T1000 (cell line): ENCODE data around the gene MYOT.
"Not testable (repeated sequence)": the region's sequence is repeated elsewhere in the genome, so short reads cannot be mapped to it uniquely, and the experiment has no call there.

Experiments used
- DNase-seq: peaks from one replicate; lab custom pipeline; 2025; ENCODE audit warnings: mixed read lengths; lab: John Stamatoyannopoulos, UW

MYOT gene, protein sequence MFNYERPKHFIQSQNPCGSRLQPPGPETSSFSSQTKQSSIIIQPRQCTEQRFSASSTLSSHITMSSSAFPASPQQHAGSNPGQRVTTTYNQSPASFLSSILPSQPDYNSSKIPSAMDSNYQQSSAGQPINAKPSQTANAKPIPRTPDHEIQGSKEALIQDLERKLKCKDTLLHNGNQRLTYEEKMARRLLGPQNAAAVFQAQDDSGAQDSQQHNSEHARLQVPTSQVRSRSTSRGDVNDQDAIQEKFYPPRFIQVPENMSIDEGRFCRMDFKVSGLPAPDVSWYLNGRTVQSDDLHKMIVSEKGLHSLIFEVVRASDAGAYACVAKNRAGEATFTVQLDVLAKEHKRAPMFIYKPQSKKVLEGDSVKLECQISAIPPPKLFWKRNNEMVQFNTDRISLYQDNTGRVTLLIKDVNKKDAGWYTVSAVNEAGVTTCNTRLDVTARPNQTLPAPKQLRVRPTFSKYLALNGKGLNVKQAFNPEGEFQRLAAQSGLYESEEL

GRCh38 chr5:137867664-137868063, at the start of gene MYOT:
Gene MYOT, plus strand, starts transcription at chr5:137867860. Its CDS starts 2,792 bp downstream, at chr5:137870652.
- no peak for DNase-seq

- DNase-seq: no peak
Observed at GRCh38 chr5:137819766-137820165, 47.9 kb upstream of the MYOT start.

- DNase-seq: no peak
Observed at GRCh38 chr5:137822158-137822764, 45.4 kb upstream of the MYOT start.

DNA sequence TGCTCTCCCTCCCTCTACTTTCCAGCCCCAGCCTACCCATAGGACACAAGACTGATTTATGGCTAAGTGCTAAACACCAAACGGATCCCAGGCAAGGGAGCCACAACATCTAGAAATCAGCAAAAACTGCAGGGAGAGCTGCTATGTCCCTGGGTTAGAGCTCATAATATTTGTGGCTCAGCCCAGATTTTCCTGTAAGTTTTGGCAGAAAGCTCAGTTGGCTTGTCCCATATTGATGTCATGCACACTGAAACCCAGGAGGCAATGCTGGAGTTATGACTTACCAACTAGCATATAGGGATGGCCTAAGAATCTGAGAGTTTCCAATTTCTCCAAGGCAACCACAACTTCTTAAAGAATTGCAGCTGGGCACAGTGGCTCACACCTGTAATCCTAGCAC, 44.7 kb upstream of the MYOT start:
- no peak for DNase-seq

DNA sequence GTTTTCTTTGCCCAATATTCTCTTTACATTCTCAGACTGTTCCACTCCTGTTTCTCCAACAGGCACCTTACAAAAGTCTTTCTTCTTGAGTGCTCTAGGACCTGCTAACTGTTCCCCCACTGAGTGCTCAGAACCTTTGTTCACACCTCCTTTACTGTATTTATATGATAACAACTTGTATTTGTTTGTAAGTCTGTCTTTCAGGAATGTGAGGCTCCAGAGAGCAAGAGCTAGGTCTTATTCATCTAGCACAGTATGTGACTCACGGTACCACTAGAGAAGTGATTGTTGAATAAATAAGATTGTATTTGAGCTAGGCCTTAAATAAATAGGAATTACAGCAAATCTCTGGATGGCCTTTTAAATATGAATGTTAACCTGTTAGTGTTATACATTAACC, 42.5 kb upstream of the MYOT start:
- no peak for DNase-seq

GRCh38 chr5:137826067-137826466, 41.6 kb upstream of the MYOT start:
- DNase-seq: no peak

DNA sequence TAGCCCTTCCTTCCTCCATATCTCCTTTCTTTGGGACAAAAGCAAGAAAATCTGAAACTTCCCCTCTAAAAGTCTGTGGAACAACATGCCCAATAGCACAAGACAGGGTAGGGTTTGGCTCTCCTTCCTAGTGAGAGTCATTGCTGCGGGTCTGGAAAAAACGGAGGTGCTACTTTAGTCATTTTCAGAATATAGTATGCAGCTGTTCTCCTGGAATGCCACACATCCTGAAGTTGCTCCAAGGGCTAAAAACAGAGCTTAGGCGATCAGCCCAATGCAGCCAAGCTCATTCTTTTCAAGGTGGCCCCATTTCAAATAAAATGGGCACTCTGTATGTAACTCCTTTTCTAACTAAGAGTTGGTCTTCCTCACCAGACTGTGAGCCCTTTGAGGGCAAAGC, 39.5 kb upstream of the MYOT start:
- DNase-seq: no peak

DNA sequence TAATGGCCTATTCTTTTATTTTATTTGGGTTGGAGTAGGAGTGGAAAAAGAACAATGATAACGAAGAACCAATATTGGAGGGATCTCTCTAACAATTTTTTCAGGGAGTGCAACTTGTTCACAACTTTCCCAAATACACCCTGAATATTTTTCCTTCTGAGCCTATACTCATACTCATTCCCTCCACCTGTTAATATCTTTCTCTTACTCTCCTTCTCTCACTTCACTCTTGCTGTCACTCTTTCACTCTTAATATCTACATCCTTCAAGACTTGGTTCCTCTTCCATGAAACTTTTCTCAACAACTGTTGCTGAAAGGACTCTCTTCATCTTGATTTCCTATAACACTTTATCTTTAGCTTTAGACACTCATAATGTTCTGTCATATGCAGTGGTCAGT, 39.0 kb upstream of the MYOT start:
- DNase-seq: no peak

GRCh38 chr5:137831105-137831504, 36.6 kb upstream of the MYOT start:
- no peak for DNase-seq

- DNase-seq: no peak
Observed at GRCh38 chr5:137831526-137831925, 36.1 kb upstream of the MYOT start.

- no peak for DNase-seq
Observed at GRCh38 chr5:137832416-137832815, 35.2 kb upstream of the MYOT start.

GRCh38 chr5:137833463-137833862, 34.2 kb upstream of the MYOT start:
- peak; percentile 2 for DNase-seq

DNA sequence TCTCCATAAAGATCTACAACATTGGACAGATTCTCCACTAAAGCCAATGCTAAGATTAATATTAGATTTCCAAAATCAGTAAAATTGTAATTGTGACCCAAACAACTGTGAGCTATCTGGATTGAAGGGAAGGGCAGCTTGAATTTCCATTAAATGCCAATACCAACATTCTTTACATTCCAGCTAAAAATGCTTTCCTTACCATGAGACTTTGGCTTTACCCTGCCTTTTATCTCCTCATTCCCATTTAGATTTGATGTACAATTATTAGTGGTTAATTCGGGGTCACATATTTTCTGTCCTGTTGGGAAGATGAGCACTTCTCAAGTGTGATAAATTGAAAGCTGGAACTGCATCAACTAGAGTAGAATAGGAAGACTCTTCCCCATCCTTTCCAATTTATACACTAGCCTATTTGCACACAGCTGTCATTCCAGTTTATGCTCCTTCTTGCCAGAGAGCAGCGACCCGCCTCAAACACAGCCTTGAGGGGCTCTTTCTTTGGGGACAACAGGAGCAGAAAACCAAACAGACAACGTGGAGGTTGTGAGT, 33.1 kb upstream of the MYOT start:
- no peak for DNase-seq

DNA sequence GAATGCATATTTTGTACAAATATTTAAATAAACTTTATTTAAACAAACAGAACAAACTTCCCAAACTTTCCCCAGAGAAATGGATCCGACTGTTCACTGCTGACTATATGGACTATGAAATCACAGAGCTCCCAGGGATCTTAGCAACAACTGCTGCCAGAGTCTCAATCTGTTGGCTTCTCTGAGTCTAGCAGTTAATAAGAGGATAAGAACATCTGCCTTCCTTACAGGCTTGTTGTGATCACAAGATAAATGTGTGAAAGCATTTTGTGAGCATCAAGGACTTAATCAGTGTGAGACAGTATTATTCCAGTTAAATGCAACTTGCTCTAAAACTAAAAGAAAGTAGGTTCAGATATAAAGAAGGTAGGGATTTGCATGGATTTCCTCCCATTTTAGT, 31.4 kb upstream of the MYOT start:
- no peak for DNase-seq

GRCh38 chr5:137836997-137837396, 30.7 kb upstream of the MYOT start:
- DNase-seq: no peak

- DNase-seq: no peak
Observed at GRCh38 chr5:137837491-137838394, 29.9 kb upstream of the MYOT start.

GRCh38 chr5:137838976-137839375, 28.7 kb upstream of the MYOT start:
- DNase-seq: no peak

GRCh38 chr5:137842296-137842695, 25.4 kb upstream of the MYOT start:
- DNase-seq: no peak

DNA sequence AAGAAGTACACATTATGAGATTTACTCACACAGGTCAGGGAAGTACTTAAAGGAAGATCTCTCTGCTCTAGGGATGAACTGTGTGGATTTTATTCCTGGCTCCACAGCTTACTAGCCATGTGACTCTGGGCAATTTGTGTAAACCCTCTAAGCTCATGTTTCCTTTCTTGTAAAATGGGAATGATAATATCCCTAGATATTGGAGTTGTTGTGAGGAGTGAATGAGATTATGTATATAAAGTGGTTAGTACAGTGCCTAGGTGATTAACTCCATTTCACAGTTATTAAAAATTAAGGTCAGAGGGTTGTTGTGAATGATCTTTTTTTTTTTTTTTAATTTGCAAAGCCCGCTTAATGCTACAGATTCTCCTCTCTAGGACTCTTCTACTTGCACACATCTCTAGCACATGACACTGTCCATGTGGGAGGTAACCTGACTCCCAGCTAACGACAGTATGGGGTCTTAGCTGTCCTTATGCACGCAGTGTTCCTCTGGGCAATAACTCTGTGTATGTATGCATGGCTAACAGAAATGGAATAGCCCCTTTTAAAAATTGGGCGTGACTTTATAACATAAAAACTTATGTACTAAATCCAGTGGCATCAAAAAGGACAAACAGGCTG, 23.9 kb upstream of the MYOT start:
- no peak for DNase-seq

DNA sequence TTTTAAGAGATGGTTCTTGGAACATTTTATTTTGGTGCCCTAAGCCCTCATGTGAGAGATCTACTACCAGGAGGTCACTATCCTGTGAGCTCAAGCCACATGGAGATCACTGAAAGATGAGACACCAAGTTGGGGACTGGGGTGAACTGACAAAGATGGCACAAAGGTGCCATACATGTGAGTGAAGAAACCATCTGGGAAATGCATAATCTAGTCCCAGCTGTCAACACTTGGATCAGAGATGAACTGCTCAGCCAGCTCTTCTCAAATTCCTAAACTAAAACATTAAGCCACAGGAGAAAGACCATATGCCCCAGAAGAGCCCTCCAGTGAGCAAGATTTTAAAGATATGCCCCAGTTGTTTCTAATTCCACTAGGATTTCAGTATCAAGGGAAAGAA, 22.2 kb upstream of the MYOT start:
- no peak for DNase-seq

- no peak for DNase-seq
Observed at GRCh38 chr5:137847687-137848086, 20.0 kb upstream of the MYOT start.

DNA sequence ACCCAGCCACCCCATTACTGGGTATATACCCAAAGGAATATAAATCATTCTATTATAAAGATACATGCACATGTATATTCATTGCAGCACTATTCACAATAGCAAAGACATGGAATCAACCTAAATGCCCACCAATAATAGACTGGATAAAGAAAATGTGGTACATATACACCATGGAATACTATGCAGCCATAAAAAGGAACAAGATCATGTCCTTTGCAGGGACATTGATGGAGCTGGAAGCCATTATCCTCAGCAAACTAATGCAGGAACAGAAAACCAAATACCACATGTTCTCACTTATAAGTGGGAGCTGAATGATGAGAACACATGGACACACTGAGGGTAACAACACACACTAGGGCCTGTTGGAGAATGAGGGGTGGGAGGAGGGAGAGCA, 14.5 kb upstream of the MYOT start:
- DNase-seq: not testable (repeated sequence)
